SK-N-MC (cell line): Measurements from ENCODE around the gene LYPD3.

Experiments used
- DNase-seq: peaks from one replicate; pipeline ENCODE4 v3.0.0-alpha.2; 2011; ENCODE audit warnings: low read depth, low spot score
- H3K27ac ChIP-seq: fragments of 200-600 bp; sonication (generic); 2 replicates; pipeline ENCODE4 v1.5.1; 2016; ENCODE audit warnings: mixed run types
- H3K36me3 ChIP-seq: fragments of 200-600 bp; sonication (generic); 2 replicates; pipeline ENCODE4 v1.6.1; 2017; ENCODE audit warnings: antibody characterized with exemption, low read length, mixed read lengths; ENCODE audit not compliant: insufficient read depth
- H3K4me3 ChIP-seq: fragments of 200-600 bp; sonication (generic); 2 replicates; pipeline ENCODE4 v1.5.1; 2016
- H3K9ac ChIP-seq: fragments of 200-600 bp; sonication (generic); 2 replicates; pipeline ENCODE4 v1.8.0; 2017; ENCODE audit warnings: mixed run types, mixed read lengths; ENCODE audit not compliant: insufficient read length
- H3K9me3 ChIP-seq: fragments of 200-600 bp; sonication (generic); 2 replicates; pipeline ENCODE4 v1.6.1; 2017; ENCODE audit warnings: low read depth, mild to moderate bottlenecking, antibody characterized with exemption, low read length, moderate library complexity, mixed read lengths
- EZH2 ChIP-seq: fragments of 200-600 bp; sonication (generic); IDR thresholded peaks from one replicate; pipeline ENCODE4 v1.6.1; 2017; ENCODE audit warnings: antibody characterized with exemption
- FOXP2 ChIP-seq: optimal IDR thresholded peaks from 2 replicates; pipeline ENCODE3; 2011; ENCODE audit warnings: mild to moderate bottlenecking, moderate library complexity; ENCODE audit not compliant: insufficient read depth; ENCODE audit errors: extremely low read length, control extremely low read depth
- POLR2AphosphoS5 ChIP-seq: IDR thresholded peaks from 2 replicates; pipeline ENCODE4 v1.6.1; 2012; ENCODE audit warnings: mild to moderate bottlenecking, low read depth, low read length, borderline replicate concordance

LYPD3 gene

GRCh38 chr19:43468354-43469159 lies 3.1 kb upstream of the LYPD3 start:
- Histone ChIP-seq H3K9ac (no peak overlapping the region), H3K4me3 (no peak overlapping the region), H3K27ac (no peak overlapping the region), H3K9me3 (no peaks in the 10 kb centered on the region), H3K36me3 (no peaks in the 10 kb centered on the region)
- DNase-seq: no peak
- TF ChIP-seq POLR2AphosphoS5 (no peak), EZH2 (no peak), FOXP2 (no peak)

DNA sequence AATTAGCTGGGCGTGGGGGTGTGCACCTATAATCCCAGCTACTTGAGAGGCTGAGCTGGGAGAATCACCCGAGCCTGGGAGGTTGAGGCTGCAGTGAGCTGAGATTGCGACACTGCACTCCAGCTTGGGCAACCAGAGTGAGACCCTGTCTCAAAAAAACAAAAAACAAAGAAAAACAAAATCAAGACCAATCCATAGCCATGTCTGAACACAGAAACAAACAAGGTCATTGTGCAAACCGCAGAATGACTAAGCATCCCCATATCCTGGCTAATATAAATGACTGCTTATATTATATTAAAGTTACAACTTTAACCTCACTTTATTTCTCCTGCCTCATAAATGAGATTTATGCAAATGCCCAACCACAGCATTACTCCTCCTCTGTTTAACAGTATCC lies 2.3 kb upstream of the LYPD3 start:
- H3K36me3 ChIP-seq: no peaks in the 10 kb centered on the region
- no peak overlapping the region for H3K27ac ChIP-seq
- no peak for DNase-seq
- TF ChIP-seq FOXP2 (no peak), EZH2 (no peak), POLR2AphosphoS5 (no peak)
- no peak overlapping the region for H3K4me3 ChIP-seq
- H3K9me3 ChIP-seq: no peaks in the 10 kb centered on the region
- H3K9ac ChIP-seq: no peak overlapping the region

GRCh38 chr19:43467276-43467675 lies 1.9 kb upstream of the LYPD3 start:
- no peaks in the 10 kb centered on the region for H3K36me3 ChIP-seq
- peak overlapping the region; percentile 10 for H3K9ac ChIP-seq
- no peak for DNase-seq
- no peak overlapping the region for H3K4me3 ChIP-seq
- H3K27ac ChIP-seq: no peak overlapping the region
- TF ChIP-seq FOXP2 (no peak), POLR2AphosphoS5 (no peak), EZH2 (no peak)
- no peaks in the 10 kb centered on the region for H3K9me3 ChIP-seq

- Histone ChIP-seq H3K27ac (no peak overlapping the region), H3K4me3 (no peak overlapping the region), H3K9me3 (no peaks in the 10 kb centered on the region), H3K9ac (no peak overlapping the region), H3K36me3 (no peaks in the 10 kb centered on the region)
- TF ChIP-seq POLR2AphosphoS5 (no peak), EZH2 (no peak), FOXP2 (no peak)
- no peak for DNase-seq
Observed at GRCh38 chr19:43466793-43467192, 1.4 kb upstream of the LYPD3 start.

GRCh38 chr19:43464134-43464775 lies 1.2 kb downstream of the LYPD3 start:
- Histone ChIP-seq H3K9ac (no peak overlapping the region), H3K9me3 (no peaks in the 10 kb centered on the region), H3K4me3 (peak overlapping the region; percentile 89), H3K36me3 (no peaks in the 10 kb centered on the region), H3K27ac (no peak overlapping the region)
- DNase-seq: no peak
- TF ChIP-seq EZH2 (no peak), POLR2AphosphoS5 (no peak), FOXP2 (no peak)

DNA sequence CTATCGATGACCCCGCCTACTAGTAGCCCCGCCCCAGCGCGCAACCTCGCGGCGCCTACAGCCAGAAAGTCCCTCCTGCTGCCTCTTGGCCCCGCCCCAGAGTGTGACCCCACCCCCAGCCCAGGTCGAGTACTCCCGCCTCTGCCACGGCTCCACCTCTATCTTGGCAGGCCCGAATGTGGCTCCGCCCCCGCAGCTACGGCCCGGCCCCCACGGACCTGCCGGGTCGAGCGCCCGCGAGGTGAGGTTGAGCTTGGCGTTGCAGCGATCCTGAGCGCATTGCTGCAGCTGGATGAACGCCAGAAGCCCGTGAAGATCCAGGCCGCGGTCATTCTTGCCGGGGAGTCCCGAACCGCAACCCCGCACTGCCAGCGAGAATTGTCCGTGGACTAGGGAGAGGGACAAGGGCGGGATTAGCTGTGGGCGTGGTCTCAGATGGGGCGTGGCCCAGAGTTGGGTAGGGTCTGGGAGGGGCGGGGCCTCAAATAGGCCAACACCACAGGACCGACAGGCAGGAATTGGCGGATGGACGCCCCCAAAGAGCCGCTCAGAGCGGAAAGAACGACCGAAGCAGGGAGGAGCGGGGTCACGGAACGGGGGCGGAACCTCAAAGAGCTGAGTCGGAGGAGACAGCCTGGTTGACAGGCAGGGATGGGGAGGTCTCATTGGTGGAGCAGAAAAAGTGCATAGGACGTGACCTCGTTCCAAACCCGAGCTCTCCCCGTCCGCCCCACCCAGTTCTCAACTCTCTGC lies 1.9 kb downstream of the LYPD3 start:
- TF ChIP-seq POLR2AphosphoS5 (no peak; the same call in 1 of the 2 replicates), FOXP2 (no peak), EZH2 (no peak)
- Histone ChIP-seq H3K36me3 (no peaks in the 10 kb centered on the region), H3K4me3 (peak overlapping the region; percentile 89), H3K27ac (no peak overlapping the region), H3K9ac (no peak overlapping the region), H3K9me3 (no peaks in the 10 kb centered on the region)
- DNase-seq: peak; percentile 66

GRCh38 chr19:43462785-43463380 lies 2.5 kb downstream of the LYPD3 start:
- Histone ChIP-seq H3K36me3 (no peaks in the 10 kb centered on the region), H3K9ac (no peak overlapping the region), H3K27ac (no peak overlapping the region), H3K9me3 (no peaks in the 10 kb centered on the region), H3K4me3 (peak overlapping the region; percentile 89)
- no peak for DNase-seq
- TF ChIP-seq FOXP2: no peak
- TF ChIP-seq POLR2AphosphoS5: no peak
- no peak for TF ChIP-seq EZH2

DNA sequence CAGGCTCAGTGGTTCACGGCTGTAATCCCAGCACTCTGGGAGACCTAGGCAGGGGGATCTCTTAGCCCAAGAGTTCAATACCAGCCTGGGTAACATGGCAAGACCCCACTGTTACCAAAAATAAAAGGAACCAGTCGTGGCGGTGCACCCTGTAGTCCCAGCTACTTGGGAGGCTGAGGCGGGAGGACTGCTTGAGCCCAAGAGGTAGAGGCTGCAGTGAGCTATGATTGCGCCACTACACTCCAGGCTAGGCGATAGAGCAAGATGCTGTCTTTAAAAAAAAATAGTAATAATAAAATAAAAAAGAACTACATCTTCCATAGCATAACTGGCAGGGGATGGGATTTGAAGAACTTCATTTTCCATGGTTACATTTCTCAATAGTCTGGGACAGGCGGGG lies 3.0 kb downstream of the LYPD3 start:
- no peak overlapping the region for H3K27ac ChIP-seq
- TF ChIP-seq FOXP2: no peak
- no peak for TF ChIP-seq POLR2AphosphoS5
- TF ChIP-seq EZH2: no peak
- no peak overlapping the region for H3K9ac ChIP-seq
- H3K9me3 ChIP-seq: no peaks in the 10 kb centered on the region
- H3K36me3 ChIP-seq: no peaks in the 10 kb centered on the region
- H3K4me3 ChIP-seq: no peak overlapping the region
- DNase-seq: no peak
